ENCODE results near the gene ARFRP1. TPM values are rescaled to one million over a fixed set of nuclear protein-coding genes. Genes with fewer than 3 reads are reported as not detected.

The ARFRP1 gene
- total and polyA plus RNA-seq, 2 of the 4 experiments (the other 2 are of a cell fraction), result 25.3 to 36.6 TPM

DNA sequence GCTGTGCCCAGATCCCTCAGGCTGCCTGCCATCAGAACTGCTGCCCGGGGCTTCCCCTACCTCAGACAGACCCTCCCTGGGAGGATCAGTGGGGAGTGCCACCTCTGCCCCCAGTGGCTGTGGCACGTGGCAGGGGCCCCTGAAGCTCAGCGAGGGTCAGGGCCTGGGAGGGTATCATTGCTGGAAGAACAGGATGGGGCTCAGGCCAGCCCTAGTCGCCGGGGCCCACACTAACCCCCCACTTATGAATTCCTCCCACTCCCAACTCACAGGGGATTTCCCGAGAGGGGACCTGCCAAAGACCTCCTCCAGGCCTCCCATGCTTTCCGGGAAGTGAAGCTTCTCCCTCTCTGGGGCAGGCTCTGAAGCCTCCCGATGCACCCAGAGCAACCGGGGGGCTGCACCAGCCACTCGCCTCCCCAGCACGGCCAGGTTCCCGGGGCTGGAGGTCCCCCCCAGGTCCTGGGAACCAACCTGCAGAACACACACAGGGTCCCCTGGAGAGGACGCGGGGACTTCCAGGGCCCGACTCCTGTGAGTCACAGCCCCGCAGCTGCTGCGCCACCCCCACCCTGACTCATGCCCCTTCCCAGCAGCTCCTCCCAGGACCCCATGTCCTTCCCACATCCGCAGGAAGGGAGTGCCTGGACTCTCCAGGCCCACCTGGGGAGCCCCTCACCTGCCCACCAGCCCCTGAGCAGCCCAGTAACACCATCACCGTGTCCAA lies 8.9 kb downstream of the ARFRP1 start:
- WGBS, 2 experiments (ENCODE audit: extremely low coverage in 2 of 2, insufficient read length in 1 of 2), result no CpG with 5 or more reads among the region's 19 CpGs
- peak overlapping the region; percentile 75; the same call in 1 of the 3 replicates for H2BK15ac ChIP-seq (ENCODE audit: low read depth, low read length)
- intact Hi-C loops (cut with micrococcal nuclease), result no loop called here
- POLR2A ChIA-PET (ENCODE audit: unreplicated experiment), result interaction anchor here (0.6 to 1.6 kb wide), 3 partner anchors 9 to 179 kb away, joined by 3 to 5 read pairs (median 4); partner anchors contain the start of genes ARFRP1 and ZGPAT
- CTCF ChIA-PET, result interaction anchor here (1.5 kb wide), 1 partner anchor 9 kb away, joined by 8 read pairs; the partner anchor contains the start of genes ARFRP1 and ZGPAT
- H2AFZ ChIP-seq (replicated peaks; ENCODE audit: low read length, poor library complexity), result peak overlapping the region; percentile 73
- peaks cover 22% of the 10 kb centered on the region for H3K4me1 ChIP-seq (ENCODE audit: control insufficient read depth, insufficient read depth, low read length)
- dilution Hi-C loops (cut with HindIII; ENCODE audit: low sequenced_read_pairs, unreplicated experiment), result no loop called here
- H4K8ac ChIP-seq (ENCODE audit: low read depth in 2 of 2, low read length in 2 of 2), result peak overlapping the region; percentile 91 to 92
- peaks cover 11 to 58% of the 10 kb centered on the region in 2 experiments; a peak in 3 of 4 replicates for H3K79me1 ChIP-seq (ENCODE audit: low read depth in 1 of 2, low read length in 2 of 2)
- H3K56ac ChIP-seq (ENCODE audit: extremely low read depth, insufficient read depth, low read length), result peak overlapping the region; percentile 31
- H4K5ac ChIP-seq (ENCODE audit: low read depth, low read length), result peak overlapping the region; percentile 81
- H3K27ac ChIP-seq (ENCODE audit: insufficient read depth, low read length), result peak overlapping the region; percentile 76
- no peaks in the 10 kb centered on the region for H4K20me1 ChIP-seq (ENCODE audit: insufficient read depth, low read length)
- peak overlapping the region; percentile 81; the same call in 1 of the 2 replicates for H3K14ac ChIP-seq (replicated peaks; ENCODE audit: low read depth, low read length)
- H3K9ac ChIP-seq (ENCODE audit: low read depth, low read length), result peak overlapping the region; percentile 56
- H3K4me2 ChIP-seq (ENCODE audit: low read depth, low read length), result peak overlapping the region; percentile 68
- H3K23ac ChIP-seq (ENCODE audit: low read depth, low read length), result peak overlapping the region; percentile 68
- peak overlapping the region; percentile 98 for H2BK5ac ChIP-seq (ENCODE audit: low read depth, low read length, poor library complexity, severe bottlenecking)
- no TSS peak for BruUV-seq (replicated peaks)
- H2BK120ac ChIP-seq (ENCODE audit: low read depth, low read length), result peak overlapping the region; percentile 85
- DNase-seq, result peak; percentile 94
- in situ Hi-C loops (cut with MboI; ENCODE audit: low sequenced_read_pairs), result no loop called here
- H3K36me3 ChIP-seq (ENCODE audit: control insufficient read depth, insufficient read depth, low read length), result peaks cover 12% of the 10 kb centered on the region; the same call in 1 of the 2 replicates
- no peaks in the 10 kb centered on the region for H3K9me1 ChIP-seq (ENCODE audit: insufficient read depth, low read length)
- no peaks in the 10 kb centered on the region for H3K9me3 ChIP-seq (ENCODE audit: control insufficient read depth, insufficient read depth, low read length)
- H3K4ac ChIP-seq (ENCODE audit: low read depth, low read length), result peak overlapping the region; percentile 96
- peak; percentile 84 for ATAC-seq (ENCODE audit: low read depth)
- peak overlapping the region; percentile 88 for H2AK9ac ChIP-seq (replicated peaks; ENCODE audit: low read depth, low read length, poor library complexity)
- no peaks in the 10 kb centered on the region for H3K27me3 ChIP-seq (ENCODE audit: control insufficient read depth, insufficient read depth, low read length)
- peak overlapping the region; percentile 97 for H4K91ac ChIP-seq (ENCODE audit: insufficient read depth, low read depth, low read length)
- peak overlapping the region; percentile 78 for H2AK5ac ChIP-seq (ENCODE audit: low read depth, low read length)
- peak overlapping the region; percentile 82 for H3K18ac ChIP-seq (ENCODE audit: low read depth, low read length)
- H2BK20ac ChIP-seq (ENCODE audit: low read depth, low read length), result peak overlapping the region; percentile 82
- H3K4me3 ChIP-seq (ENCODE audit: insufficient read depth, low read depth, low read length), result no peak overlapping the region
- TF ChIP-seq SMC3 (IDR thresholded peaks at IDR 0.05; ENCODE audit: low read depth, low read length) (no peak), RCOR1 (IDR thresholded peaks at IDR 0.05; ENCODE audit: insufficient replicate concordance, low read length) (no peak), NFE2L2 (IDR thresholded peaks at IDR 0.05; ENCODE audit: low read depth, low read length) (peak; percentile 62; the same call in 1 of the 2 replicates), RAD21 (IDR thresholded peaks at IDR 0.05; ENCODE audit: low read length) (no peak), POLR2A (IDR thresholded peaks at IDR 0.05; ENCODE audit: low read depth, low read length) (no peak; the same call in 1 of the 2 replicates), FOS (IDR thresholded peaks at IDR 0.05; ENCODE audit: low read depth, low read length) (peak; percentile 98), MXI1 (IDR thresholded peaks at IDR 0.05; ENCODE audit: borderline replicate concordance, low read depth, low read length) (no peak), CEBPB (IDR thresholded peaks at IDR 0.05; ENCODE audit: low read depth, low read length) (no peak), CHD1 (IDR thresholded peaks at IDR 0.05; ENCODE audit: low read depth, low read length) (no peak), MAFK (IDR thresholded peaks at IDR 0.05; ENCODE audit: low read depth, low read length) (no peak), USF2 (IDR thresholded peaks at IDR 0.05; ENCODE audit: low read depth, low read length) (peak; percentile 32; the same call in 1 of the 2 replicates), RFX5 (IDR thresholded peaks at IDR 0.05; ENCODE audit: low read depth, low read length) (no peak), MAZ (IDR thresholded peaks at IDR 0.05; ENCODE audit: borderline replicate concordance, low read depth, low read length) (peak; percentile 83; the same call in 1 of the 2 replicates)
- TF ChIP-seq, protein P1, sequence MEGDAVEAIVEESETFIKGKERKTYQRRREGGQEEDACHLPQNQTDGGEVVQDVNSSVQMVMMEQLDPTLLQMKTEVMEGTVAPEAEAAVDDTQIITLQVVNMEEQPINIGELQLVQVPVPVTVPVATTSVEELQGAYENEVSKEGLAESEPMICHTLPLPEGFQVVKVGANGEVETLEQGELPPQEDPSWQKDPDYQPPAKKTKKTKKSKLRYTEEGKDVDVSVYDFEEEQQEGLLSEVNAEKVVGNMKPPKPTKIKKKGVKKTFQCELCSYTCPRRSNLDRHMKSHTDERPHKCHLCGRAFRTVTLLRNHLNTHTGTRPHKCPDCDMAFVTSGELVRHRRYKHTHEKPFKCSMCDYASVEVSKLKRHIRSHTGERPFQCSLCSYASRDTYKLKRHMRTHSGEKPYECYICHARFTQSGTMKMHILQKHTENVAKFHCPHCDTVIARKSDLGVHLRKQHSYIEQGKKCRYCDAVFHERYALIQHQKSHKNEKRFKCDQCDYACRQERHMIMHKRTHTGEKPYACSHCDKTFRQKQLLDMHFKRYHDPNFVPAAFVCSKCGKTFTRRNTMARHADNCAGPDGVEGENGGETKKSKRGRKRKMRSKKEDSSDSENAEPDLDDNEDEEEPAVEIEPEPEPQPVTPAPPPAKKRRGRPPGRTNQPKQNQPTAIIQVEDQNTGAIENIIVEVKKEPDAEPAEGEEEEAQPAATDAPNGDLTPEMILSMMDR (conservative IDR thresholded peaks at IDR 0.05; ENCODE audit: low read depth, low read length), result no peak
